H1 (cell line): ENCODE data around the gene USH1G. TPM values are rescaled to one million over a fixed set of nuclear protein-coding genes. Genes with fewer than 3 reads are reported as not detected.

Experiments
- CEBPB ChIP-seq: IDR thresholded peaks from 2 replicates; pipeline ENCODE4 v1.6.1; 2012; ENCODE audit warnings: low read depth, low read length
- polyA plus RNA-seq, 7 experiments: library from polyadenylated mRNA; depleted of rRNA in 3 of 7; stranded (reverse) in 5 of 7; unstranded in 2 of 7; fragments of >200 nt in 5 of 7; fragments of 200-250 nt in 2 of 7; gene quantifications; 1 replicate in 5 of 7; 2 replicates in 1 of 7; 4 replicates in 1 of 7; pipeline versions ENCODE4 v1.2.1 to v1.2.3, GENCODE V29; 2011 to 2013; ENCODE audit warnings: missing spikeins in 2 of 7, mixed read lengths in 2 of 7
- total RNA-seq: library from RNA; stranded (reverse); fragmentation: NEBNext Ultra II Directional; extraction: Animal tissue kit (Norgen Biotek cat#: 25700); gene quantifications from 2 replicates; pipeline ENCODE4 v1.2.1, GENCODE V29; 2021

The USH1G gene
- total and polyA plus RNA-seq, 2 of the 8 experiments (the other 6 are each of a cell fraction or from before 2014, with no cell fraction given), result 1.6 to 4.3 TPM

GRCh38 chr17:74873037-74873873, 49.8 kb downstream of the USH1G start (continued):
- TF ChIP-seq CEBPB, result peak; percentile 84
